SJSA1 (cell line): ENCODE data around the gene PODN. TPM values are rescaled to one million over a fixed set of nuclear protein-coding genes. Genes with fewer than 3 reads are reported as not detected.

Experiments used
- DNase-seq, 2 experiments: peaks; one replicate each; pipeline ENCODE4 v3.0.0-alpha.2; 2015 to 2020; ENCODE audit warnings: low spot score in 2 of 2, low read depth in 1 of 2
- H3K27ac ChIP-seq: fragments of 250-450 bp; sonication (Bioruptor Pico); 2 replicates; pipeline ENCODE4 v1.5.1; 2020; ENCODE audit warnings: mild to moderate bottlenecking, moderate library complexity
- H3K27me3 ChIP-seq: fragments of 250-450 bp; sonication (Bioruptor Pico); replicated peaks from 2 replicates; pipeline ENCODE4 v1.5.1; 2020; ENCODE audit warnings: mild to moderate bottlenecking, moderate library complexity
- H3K36me3 ChIP-seq: fragments of 250-450 bp; sonication (Bioruptor Pico); 2 replicates; pipeline ENCODE4 v1.5.1; 2020; ENCODE audit warnings: mild to moderate bottlenecking
- H3K4me1 ChIP-seq: fragments of 250-450 bp; sonication (Bioruptor Pico); replicated peaks from 2 replicates; pipeline ENCODE4 v1.6.1; 2021; ENCODE audit warnings: mild to moderate bottlenecking
- H3K4me3 ChIP-seq: fragments of 250-450 bp; sonication (Bioruptor Pico); 2 replicates; pipeline ENCODE4 v1.5.1; 2020; ENCODE audit warnings: mild to moderate bottlenecking
- H3K9me3 ChIP-seq: fragments of 250-450 bp; sonication (Bioruptor Pico); replicated peaks from 2 replicates; pipeline ENCODE4 v1.5.1; 2020; ENCODE audit warnings: mild to moderate bottlenecking
- total RNA-seq: library from RNA; depleted of rRNA; stranded (reverse); fragments of >200 nt; shearing (Covaris generic); gene quantifications from 2 replicates; pipeline ENCODE4 v1.2.3, GENCODE V29; 2014

PODN gene
- total RNA-seq, 1 experiment from 2014 or later, result 4.1 TPM

GRCh38 chr1:53073868-53074311 is 11.9 kb downstream of the PODN start:
- Histone ChIP-seq H3K27ac (no peak overlapping the region), H3K4me3 (no peak overlapping the region), H3K9me3 (no peaks in the 10 kb centered on the region), H3K4me1 (no peaks in the 10 kb centered on the region), H3K27me3 (no peaks in the 10 kb centered on the region), H3K36me3 (no peaks in the 10 kb centered on the region)
- DNase-seq, result no peak

- H3K4me1 ChIP-seq, result no peaks in the 10 kb centered on the region
- H3K27me3 ChIP-seq, result no peaks in the 10 kb centered on the region
- H3K36me3 ChIP-seq, result no peaks in the 10 kb centered on the region
- no peak overlapping the region for H3K4me3 ChIP-seq
- H3K27ac ChIP-seq, result no peak overlapping the region
- H3K9me3 ChIP-seq, result no peaks in the 10 kb centered on the region
- DNase-seq, result no peak
Measured at GRCh38 chr1:53074313-53075154, 12.5 kb downstream of the PODN start.

GRCh38 chr1:53075206-53075605 is 13.2 kb downstream of the PODN start:
- Histone ChIP-seq H3K4me3 (no peak overlapping the region), H3K27ac (no peak overlapping the region), H3K27me3 (no peaks in the 10 kb centered on the region), H3K36me3 (no peaks in the 10 kb centered on the region), H3K4me1 (no peaks in the 10 kb centered on the region), H3K9me3 (no peaks in the 10 kb centered on the region)
- DNase-seq, result no peak

- no peak for DNase-seq
- no peak overlapping the region for H3K4me3 ChIP-seq
- H3K9me3 ChIP-seq, result no peaks in the 10 kb centered on the region
- H3K27ac ChIP-seq, result no peak overlapping the region
- H3K27me3 ChIP-seq, result no peaks in the 10 kb centered on the region
- no peaks in the 10 kb centered on the region for H3K4me1 ChIP-seq
- H3K36me3 ChIP-seq, result no peaks in the 10 kb centered on the region
Measured at GRCh38 chr1:53075761-53076163, 13.7 kb downstream of the PODN start.

GRCh38 chr1:53076165-53076564 is 14.2 kb downstream of the PODN start:
- no peaks in the 10 kb centered on the region for H3K4me1 ChIP-seq
- no peak overlapping the region for H3K4me3 ChIP-seq
- H3K9me3 ChIP-seq, result no peaks in the 10 kb centered on the region
- DNase-seq, result no peak
- H3K27ac ChIP-seq, result no peak overlapping the region
- no peaks in the 10 kb centered on the region for H3K36me3 ChIP-seq
- no peaks in the 10 kb centered on the region for H3K27me3 ChIP-seq

GRCh38 chr1:53076721-53077598 is 14.9 kb downstream of the PODN start:
- no peaks in the 10 kb centered on the region for H3K36me3 ChIP-seq
- H3K9me3 ChIP-seq, result no peaks in the 10 kb centered on the region
- no peaks in the 10 kb centered on the region for H3K4me1 ChIP-seq
- no peak overlapping the region for H3K4me3 ChIP-seq
- DNase-seq, result no peak
- H3K27me3 ChIP-seq, result no peaks in the 10 kb centered on the region
- no peak overlapping the region for H3K27ac ChIP-seq

GRCh38 chr1:53077599-53077965 is 15.6 kb downstream of the PODN start:
- Histone ChIP-seq H3K9me3 (no peaks in the 10 kb centered on the region), H3K4me1 (no peaks in the 10 kb centered on the region), H3K27me3 (no peaks in the 10 kb centered on the region), H3K36me3 (no peaks in the 10 kb centered on the region), H3K27ac (no peak overlapping the region), H3K4me3 (no peak overlapping the region)
- DNase-seq, result no peak

- Histone ChIP-seq H3K4me1 (no peaks in the 10 kb centered on the region), H3K27ac (no peak overlapping the region), H3K27me3 (no peaks in the 10 kb centered on the region), H3K9me3 (no peaks in the 10 kb centered on the region), H3K4me3 (no peak overlapping the region), H3K36me3 (no peaks in the 10 kb centered on the region)
- no peak for DNase-seq
Measured at GRCh38 chr1:53078333-53079101, 16.5 kb downstream of the PODN start.

GRCh38 chr1:53079251-53079650 is 17.2 kb downstream of the PODN start:
- no peaks in the 10 kb centered on the region for H3K27me3 ChIP-seq
- no peak overlapping the region for H3K27ac ChIP-seq
- no peak overlapping the region for H3K4me3 ChIP-seq
- no peak for DNase-seq
- no peaks in the 10 kb centered on the region for H3K4me1 ChIP-seq
- no peaks in the 10 kb centered on the region for H3K36me3 ChIP-seq
- no peaks in the 10 kb centered on the region for H3K9me3 ChIP-seq

GRCh38 chr1:53080041-53080440 is 18.0 kb downstream of the PODN start:
- Histone ChIP-seq H3K36me3 (no peaks in the 10 kb centered on the region), H3K27ac (no peak overlapping the region), H3K27me3 (no peaks in the 10 kb centered on the region), H3K9me3 (no peaks in the 10 kb centered on the region), H3K4me1 (no peaks in the 10 kb centered on the region), H3K4me3 (no peak overlapping the region)
- no peak for DNase-seq

GRCh38 chr1:53080769-53081168 is 18.8 kb downstream of the PODN start:
- no peak for DNase-seq
- no peaks in the 10 kb centered on the region for H3K36me3 ChIP-seq
- H3K9me3 ChIP-seq, result no peaks in the 10 kb centered on the region
- no peaks in the 10 kb centered on the region for H3K27me3 ChIP-seq
- H3K4me3 ChIP-seq, result no peak overlapping the region
- no peaks in the 10 kb centered on the region for H3K4me1 ChIP-seq
- no peak overlapping the region for H3K27ac ChIP-seq

- no peak for DNase-seq
- H3K27me3 ChIP-seq, result no peaks in the 10 kb centered on the region
- H3K4me3 ChIP-seq, result no peak overlapping the region
- H3K4me1 ChIP-seq, result no peaks in the 10 kb centered on the region
- no peak overlapping the region for H3K27ac ChIP-seq
- H3K9me3 ChIP-seq, result no peaks in the 10 kb centered on the region
- H3K36me3 ChIP-seq, result no peaks in the 10 kb centered on the region
Measured at GRCh38 chr1:53081384-53082066, 19.5 kb downstream of the PODN start.

GRCh38 chr1:53082826-53083455 is 20.9 kb downstream of the PODN start:
- Histone ChIP-seq H3K4me1 (no peaks in the 10 kb centered on the region), H3K9me3 (no peaks in the 10 kb centered on the region), H3K36me3 (no peaks in the 10 kb centered on the region), H3K4me3 (no peak overlapping the region), H3K27ac (no peak overlapping the region), H3K27me3 (no peaks in the 10 kb centered on the region)
- no peak for DNase-seq
